C4-2B (cell line): Measurements from ENCODE around the gene HRH2.

Experiments
- ZFX ChIP-seq: fragments of 450-650 bp; IDR thresholded peaks from 2 replicates; pipeline ENCODE4 v1.6.1; 2017
- TF ChIP-seq, protein P1 (sequence below): fragments of 450-650 bp; conservative IDR thresholded peaks from 2 replicates; pipeline ENCODE4 v1.5.1; 2017; ENCODE audit warnings: mild to moderate bottlenecking

DNA sequence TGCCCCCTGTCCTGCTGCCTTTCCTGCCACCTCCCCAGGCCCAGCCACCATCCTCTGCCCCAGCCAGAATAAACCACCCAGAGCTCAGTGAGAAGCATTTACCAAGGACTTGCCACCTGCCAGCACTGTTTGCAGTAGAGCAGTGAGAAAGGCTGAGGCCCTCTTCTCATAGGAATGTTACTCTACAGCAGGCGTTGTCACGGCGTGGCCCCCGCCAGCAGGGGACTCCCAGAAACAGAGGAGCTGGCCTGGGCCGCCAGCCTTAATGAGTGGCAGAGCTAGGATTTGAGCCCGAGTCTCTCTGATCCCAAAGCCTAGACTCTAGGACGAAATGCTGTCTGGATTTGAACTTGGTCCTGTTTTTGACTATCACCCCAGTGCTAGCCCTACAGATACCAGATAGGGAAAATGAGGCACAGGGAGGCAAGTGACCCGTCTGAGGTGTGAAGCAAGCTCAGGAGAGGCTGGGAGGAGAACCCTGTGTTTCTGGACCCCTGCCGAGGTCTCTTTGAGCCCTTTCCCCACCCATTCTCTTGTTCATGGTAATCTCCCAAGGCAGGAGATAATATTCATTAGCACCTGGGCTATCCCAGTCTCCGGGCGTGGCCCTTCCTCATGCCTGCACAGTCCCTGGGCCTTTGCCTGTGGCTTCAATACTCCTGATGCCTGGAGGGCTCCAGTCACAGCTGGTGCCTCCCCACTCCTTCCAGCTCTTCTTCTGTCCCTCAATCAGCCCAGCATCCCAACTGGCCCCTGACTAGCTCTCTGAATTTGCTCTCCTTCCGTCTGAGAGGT is 30.7 kb downstream of the HRH2 start:
- TF ChIP-seq, protein P1, sequence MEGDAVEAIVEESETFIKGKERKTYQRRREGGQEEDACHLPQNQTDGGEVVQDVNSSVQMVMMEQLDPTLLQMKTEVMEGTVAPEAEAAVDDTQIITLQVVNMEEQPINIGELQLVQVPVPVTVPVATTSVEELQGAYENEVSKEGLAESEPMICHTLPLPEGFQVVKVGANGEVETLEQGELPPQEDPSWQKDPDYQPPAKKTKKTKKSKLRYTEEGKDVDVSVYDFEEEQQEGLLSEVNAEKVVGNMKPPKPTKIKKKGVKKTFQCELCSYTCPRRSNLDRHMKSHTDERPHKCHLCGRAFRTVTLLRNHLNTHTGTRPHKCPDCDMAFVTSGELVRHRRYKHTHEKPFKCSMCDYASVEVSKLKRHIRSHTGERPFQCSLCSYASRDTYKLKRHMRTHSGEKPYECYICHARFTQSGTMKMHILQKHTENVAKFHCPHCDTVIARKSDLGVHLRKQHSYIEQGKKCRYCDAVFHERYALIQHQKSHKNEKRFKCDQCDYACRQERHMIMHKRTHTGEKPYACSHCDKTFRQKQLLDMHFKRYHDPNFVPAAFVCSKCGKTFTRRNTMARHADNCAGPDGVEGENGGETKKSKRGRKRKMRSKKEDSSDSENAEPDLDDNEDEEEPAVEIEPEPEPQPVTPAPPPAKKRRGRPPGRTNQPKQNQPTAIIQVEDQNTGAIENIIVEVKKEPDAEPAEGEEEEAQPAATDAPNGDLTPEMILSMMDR, result no peak
- TF ChIP-seq ZFX, result no peak
